HepG2 (cell line): Measurements from ENCODE around the gene PIGR. TPM values are rescaled to one million over a fixed set of nuclear protein-coding genes. Genes with fewer than 3 reads are reported as not detected.

Experiments
- ATAC-seq: fragments of 200-7000 bp; cut with Tn5 transposase; 3 replicates; pipeline ENCODE4 v1.9.1; 2020; ENCODE audit warnings: mild to moderate bottlenecking, moderate library complexity
- BruUV-seq: library from RNA; stranded (reverse); fragments of 400-500 nt; replicated peaks from 2 replicates; lab custom pipeline; 2021; lab: Mats Ljungman, UMichigan
- CTCF ChIA-PET: fragments of 300-600 bp; formaldehyde crosslinking; extraction: SDS; loops from one replicate; lab custom pipeline; 2021; ENCODE audit warnings: low total read pairs, inconsistent platforms, low intra/inter-chr PET ratio; lab: Yijun Ruan, JAX
- POLR2A ChIA-PET: fragments of 350-600 bp; sonication (Branson Sonifier 250); formaldehyde crosslinking; loops from one replicate; lab custom pipeline; 2020; ENCODE audit warnings: antibody characterized with exemption, inconsistent platforms; lab: Yijun Ruan, JAX
- DNase-seq: peaks from one replicate; pipeline ENCODE4 v3.0.0-alpha.2; 2015; ENCODE audit warnings: low spot score
- FAIRE-seq: peaks from 3 replicates; lab custom pipeline; 2011; peaks lifted over from hg19 to GRCh38; lab: Jason Lieb, UNC
- H2AFZ ChIP-seq: one replicate; pipeline ENCODE4 v1.6.1; 2011; ENCODE audit warnings: low read length, inconsistent platforms
- H3K27ac ChIP-seq: fragments of 300-600 bp; 3 replicates; pipeline ENCODE4 v1.8.0; 2011; ENCODE audit warnings: mixed run types, mild to moderate bottlenecking, mixed read lengths, low read length, inconsistent platforms; ENCODE audit not compliant: insufficient read depth; ENCODE audit errors: extremely low read length
- H3K27me3 ChIP-seq, 2 experiments: fragments of 200-600 bp in 1 of 2; 2 replicates in 1 of 2; 3 replicates in 1 of 2; pipeline versions ENCODE4 v1.6.0 to v1.8.0; 2011; ENCODE audit warnings: low read length in 2 of 2, mild to moderate bottlenecking in 2 of 2, moderate library complexity in 2 of 2, inconsistent platforms in 1 of 2; ENCODE audit not compliant: insufficient read depth in 2 of 2, control insufficient read depth in 1 of 2
- H3K36me3 ChIP-seq, 2 experiments: fragments of 200-600 bp in 1 of 2; replicated peaks in 1 of 2; 2 replicates in 1 of 2; 3 replicates in 1 of 2; pipeline versions ENCODE4 v1.5.1 to v1.8.0; 2011; ENCODE audit warnings: low read length in 2 of 2, inconsistent platforms in 1 of 2; ENCODE audit not compliant: insufficient read depth in 2 of 2, control insufficient read depth in 1 of 2
- H3K4me1 ChIP-seq: 2 replicates; pipeline ENCODE4 v1.5.1; 2012; ENCODE audit warnings: low read length, inconsistent platforms; ENCODE audit not compliant: insufficient read depth
- H3K4me2 ChIP-seq: 2 replicates; pipeline ENCODE4 v1.6.0; 2011; ENCODE audit warnings: low read depth, low read length, inconsistent platforms
- H3K4me3 ChIP-seq, 3 experiments: fragments of 200-600 bp in 1 of 3; sonication (generic), shearing (Covaris generic) in 1 of 3; replicated peaks in 1 of 3; 2 replicates each; pipeline ENCODE4 v1.5.1; 2011 to 2016; ENCODE audit warnings: low read length in 3 of 3, inconsistent platforms in 2 of 3, low read depth in 2 of 3, mild to moderate bottlenecking in 2 of 3, control low read depth in 1 of 3, mixed read lengths in 1 of 3; ENCODE audit not compliant: insufficient read depth in 1 of 3
- H3K79me2 ChIP-seq: one replicate; pipeline ENCODE4 v1.6.1; 2011; ENCODE audit warnings: low read length, inconsistent platforms; ENCODE audit not compliant: insufficient read depth
- H3K9ac ChIP-seq: 2 replicates; pipeline ENCODE4 v1.6.0; 2011; ENCODE audit warnings: mild to moderate bottlenecking, low read depth, low read length, inconsistent platforms; ENCODE audit not compliant: insufficient read depth
- H3K9me3 ChIP-seq: 2 replicates; pipeline ENCODE4 v1.5.1; 2012; ENCODE audit warnings: mild to moderate bottlenecking, low read length
- H4K20me1 ChIP-seq: 2 replicates; pipeline ENCODE4 v1.6.0; 2011; ENCODE audit warnings: inconsistent platforms, mild to moderate bottlenecking, low read length, moderate library complexity; ENCODE audit not compliant: insufficient read depth
- CC2D1A ChIP-seq: sonication (generic); formaldehyde crosslinking; IDR thresholded peaks from 2 replicates; pipeline ENCODE4 v1.8.1; 2023; ENCODE audit warnings: mild to moderate bottlenecking, missing genetic modification reagents
- HOXD1 ChIP-seq: sonication (generic); formaldehyde crosslinking; IDR thresholded peaks from 2 replicates; pipeline ENCODE4 v1.5.0; 2020; ENCODE audit warnings: missing genetic modification reagents
- JUN ChIP-seq: sonication (generic); formaldehyde crosslinking; IDR thresholded peaks from 2 replicates; pipeline ENCODE4 v1.4.0; 2020; ENCODE audit warnings: mild to moderate bottlenecking, missing genetic modification reagents
- JUND ChIP-seq: sonication (generic); formaldehyde crosslinking; IDR thresholded peaks from 2 replicates; pipeline ENCODE4 v1.8.0; 2022; ENCODE audit warnings: mild to moderate bottlenecking, missing genetic modification reagents
- MTERF4 ChIP-seq: sonication (generic); formaldehyde crosslinking; IDR thresholded peaks from 2 replicates; pipeline ENCODE4 v1.8.0; 2023; ENCODE audit warnings: mild to moderate bottlenecking, missing genetic modification reagents
- NR1H2 ChIP-seq: sonication (generic); formaldehyde crosslinking; IDR thresholded peaks from 2 replicates; pipeline ENCODE4 v1.8.1; 2022; ENCODE audit warnings: low read depth, missing genetic modification reagents, borderline replicate concordance
- NR2C2 ChIP-seq: sonication (generic); formaldehyde crosslinking; IDR thresholded peaks from 2 replicates; pipeline ENCODE4 v1.4.0; 2020; ENCODE audit warnings: missing genetic modification reagents, mild to moderate bottlenecking, moderate library complexity, borderline replicate concordance
- STAT5B ChIP-seq: sonication (generic); formaldehyde crosslinking; IDR thresholded peaks from 2 replicates; pipeline ENCODE4 v1.4.0; 2020; ENCODE audit warnings: missing genetic modification reagents
- TAF1 ChIP-seq: sonication (generic); formaldehyde crosslinking; IDR thresholded peaks from 2 replicates; pipeline ENCODE4 v1.4.0; 2020; ENCODE audit warnings: missing genetic modification reagents
- USF2 ChIP-seq, 2 experiments: sonication (generic) in 1 of 2; formaldehyde crosslinking in 1 of 2; IDR thresholded peaks; 2 replicates each; pipeline versions ENCODE4 v1.5.1 to v1.6.1; 2011 to 2020; ENCODE audit warnings: borderline replicate concordance in 1 of 2, low read depth in 1 of 2, low read length in 1 of 2, mild to moderate bottlenecking in 1 of 2, missing genetic modification reagents in 1 of 2, moderate library complexity in 1 of 2
- ZBTB7B ChIP-seq: sonication (generic); formaldehyde crosslinking; IDR thresholded peaks from 2 replicates; pipeline ENCODE4 v1.4.0; 2020; ENCODE audit warnings: missing genetic modification reagents
- ZFP82 ChIP-seq: sonication (generic); formaldehyde crosslinking; IDR thresholded peaks from 2 replicates; pipeline ENCODE4 v1.5.1; 2020; ENCODE audit warnings: mild to moderate bottlenecking, missing genetic modification reagents, borderline replicate concordance
- ZNF430 ChIP-seq: sonication (generic); formaldehyde crosslinking; IDR thresholded peaks from 2 replicates; pipeline ENCODE4 v1.9.0; 2021; ENCODE audit warnings: mild to moderate bottlenecking, missing genetic modification reagents
- ZNF570 ChIP-seq: sonication (generic); formaldehyde crosslinking; IDR thresholded peaks from 2 replicates; pipeline ENCODE4 v1.4.0; 2020; ENCODE audit warnings: mild to moderate bottlenecking, missing genetic modification reagents, borderline replicate concordance
- ZSCAN25 ChIP-seq: sonication (generic); formaldehyde crosslinking; IDR thresholded peaks from 2 replicates; pipeline ENCODE4 v1.8.0; 2022; ENCODE audit warnings: mild to moderate bottlenecking, missing genetic modification reagents
- WGBS: methylation state at CpG from one replicate; pipeline ENCODE4 v1.1.6; 2017; ENCODE audit warnings: low lambda C conversion rate; 5-methylcytosine and 5-hydroxymethylcytosine counted together
- in situ Hi-C: cut with HindIII; loops from 2 replicates; pipeline ENCODE4 v1.10.0; 2017; ENCODE audit warnings: low pct_unique_long_range_greater_than_20kb; ENCODE audit not compliant: extremely low pct_ligation_motif_present
- intact Hi-C: fragments of 100-400 bp; cut with micrococcal nuclease; formaldehyde crosslinking; loops from one replicate; pipeline ENCODE4 v1.10.0; 2022; ENCODE audit not compliant: unreplicated experiment
- polyA plus RNA-seq, 8 experiments: library from polyadenylated mRNA; depleted of rRNA in 3 of 8; stranded (reverse) in 7 of 8; unstranded in 1 of 8; fragments of >200 nt; fragmentation: Illumina TruSeq in 4 of 8; extraction: Trizol in 4 of 8; gene quantifications; 2 replicates each; pipeline versions ENCODE4 v1.2.1 to v1.2.3, GENCODE V29; 2011 to 2016; ENCODE audit warnings: low read depth in 4 of 8, missing spikeins in 1 of 8, mixed read lengths in 1 of 8; ENCODE audit not compliant: insufficient read depth in 1 of 8
- total RNA-seq, 5 experiments: library from RNA; depleted of rRNA; stranded (reverse); fragments of >200 nt; fragmentation: Illumina TruSeq; extraction: Trizol; gene quantifications; 2 replicates each; pipeline ENCODE4 v1.2.3, GENCODE V29; 2016; ENCODE audit warnings: low read depth in 1 of 5

PIGR gene
- total and polyA plus RNA-seq, 2 of the 13 experiments (the other 11 are each of a cell fraction or from before 2014, with no cell fraction given), result not detected

- H3K4me1 ChIP-seq, result peaks cover 10% of the 10 kb centered on the region
- no peak overlapping the region for H3K27ac ChIP-seq
- no peak overlapping the region for H3K4me2 ChIP-seq
- no peaks in the 10 kb centered on the region for H3K9me3 ChIP-seq
- no peak overlapping the region for H3K9ac ChIP-seq
- FAIRE-seq (no peak), ATAC-seq (no peak), DNase-seq (no peak)
- H2AFZ ChIP-seq, result no peak overlapping the region
- intact Hi-C loops (no loop called here), in situ Hi-C loops (no loop called here)
- H3K79me2 ChIP-seq, result no peaks in the 10 kb centered on the region
- no peaks in the 10 kb centered on the region for H4K20me1 ChIP-seq
- no peaks in the 10 kb centered on the region for H3K36me3 ChIP-seq
- peaks cover 2 to 6% of the 10 kb centered on the region in 2 experiments; a peak in 2 of 5 replicates for H3K27me3 ChIP-seq
- ChIA-PET CTCF (interaction anchor here (1.3 kb wide), 1 partner anchor 42 kb away, joined by 3 read pairs; no protein-coding TSS in a partner anchor), POLR2A (no interaction called here)
- TF ChIP-seq TAF1 (CRISPR knock-in tag) (no peak), MTERF4 (CRISPR knock-in tag) (no peak), CC2D1A (CRISPR knock-in tag) (no peak), USF2 (IDR thresholded peaks at IDR 0.05; ENCODE audit: low read depth, low read length) (no peak), USF2 (CRISPR knock-in tag; IDR thresholded peaks at IDR 0.05; ENCODE audit: borderline replicate concordance) (no peak), ZSCAN25 (no peak), ZBTB7B (no peak), ZNF430 (CRISPR knock-in tag) (no peak), JUN (CRISPR knock-in tag) (no peak), ZFP82 (CRISPR knock-in tag) (no peak), NR2C2 (CRISPR knock-in tag) (no peak), STAT5B (CRISPR knock-in tag) (no peak), JUND (CRISPR knock-in tag) (no peak), ZNF570 (CRISPR knock-in tag) (no peak), HOXD1 (CRISPR knock-in tag) (no peak), NR1H2 (CRISPR knock-in tag) (no peak)
- BruUV-seq, result no TSS peak
- WGBS, result 63% methylated on average over 3 of the region's 3 CpGs
- no peak overlapping the region for H3K4me3 ChIP-seq
These were observed 5.7 kb downstream of the PIGR start for GRCh38 chr1:206940588-206940936.
